Left lung (tissue), 10 donors: ENCODE measurements around the gene SETD1B. TPM values are rescaled to one million over a fixed set of nuclear protein-coding genes. Genes with fewer than 3 reads are reported as not detected.
"Not testable (repeated sequence)": the region's sequence is repeated elsewhere in the genome, so short reads cannot be mapped to it uniquely, and the experiment has no call there.

Experiments used
- ATAC-seq: fragments of 200-7000 bp; cut with Tn5 transposase; one replicate; pipeline ENCODE4 v1.9.1; 2020; ENCODE audit warnings: moderate library complexity
- DNase-seq, 4 donors: peaks; one replicate each; pipeline ENCODE4 v3.0.0-alpha.2; 2013 to 2020
- H3K27ac ChIP-seq, 2 donors: fragments of 200-600 bp; sonication (generic) in 1 of 2; one replicate each; pipeline versions ENCODE4 v1.5.0 to v1.8.0; 2020 to 2021
- H3K27me3 ChIP-seq, 2 donors: fragments of 200-600 bp; sonication (generic) in 1 of 2; one replicate each; pipeline versions ENCODE4 v1.5.0 to v1.8.0; 2020 to 2021
- H3K36me3 ChIP-seq, 2 donors: fragments of 200-600 bp; sonication (generic) in 1 of 2; one replicate each; pipeline versions ENCODE4 v1.5.0 to v1.8.0; 2020 to 2021
- H3K4me1 ChIP-seq, 2 donors: fragments of 200-600 bp; one replicate each; pipeline ENCODE4 v1.8.0; 2021
- H3K4me3 ChIP-seq, 2 donors: fragments of 200-600 bp; sonication (generic) in 1 of 2; one replicate each; pipeline versions ENCODE4 v1.5.0 to v1.8.0; 2020 to 2021; ENCODE audit warnings: mild to moderate bottlenecking in 1 of 2
- H3K9me3 ChIP-seq, 2 donors: fragments of 200-600 bp; sonication (generic) in 1 of 2; one replicate each; pipeline versions ENCODE4 v1.5.0 to v1.8.0; 2020 to 2021
- intact Hi-C, 2 donors: fragments of 100-400 bp; cut with DNase I; formaldehyde crosslinking; loops; one replicate each; pipeline versions ENCODE4 v1.11.2 to v1.14.2; 2022
- polyA plus RNA-seq, 6 donors: library from polyadenylated mRNA; unstranded; fragments of 120-200 nt; gene quantifications; one replicate each; pipeline ENCODE4 v1.2.1, GENCODE V29; 2013; ENCODE audit not compliant: insufficient read length in 6 of 6
- total RNA-seq, 2 donors: library from RNA; stranded (reverse); fragmentation: NEBNext Ultra II Directional; extraction: Animal tissue kit (Norgen Biotek cat#: 25700); gene quantifications; one replicate each; pipeline ENCODE4 v1.2.1, GENCODE V29; 2021
- TF ChIP-seq, protein P1 (sequence below), 2 donors: fragments of 200-600 bp; sonication (generic) in 1 of 2; IDR thresholded peaks; one replicate each; pipeline versions ENCODE4 v1.5.0 to v1.8.0; 2021; ENCODE audit warnings: antibody characterized with exemption in 2 of 2
- donor health status: DM: no; HTN: yes; CAD: no.
- donor health status: DM: no; HTN: no; CAD: no.

The SETD1B gene
- total and polyA plus RNA-seq, 8 donors = 12.1 to 23.4 (median 16.0) TPM

DNA sequence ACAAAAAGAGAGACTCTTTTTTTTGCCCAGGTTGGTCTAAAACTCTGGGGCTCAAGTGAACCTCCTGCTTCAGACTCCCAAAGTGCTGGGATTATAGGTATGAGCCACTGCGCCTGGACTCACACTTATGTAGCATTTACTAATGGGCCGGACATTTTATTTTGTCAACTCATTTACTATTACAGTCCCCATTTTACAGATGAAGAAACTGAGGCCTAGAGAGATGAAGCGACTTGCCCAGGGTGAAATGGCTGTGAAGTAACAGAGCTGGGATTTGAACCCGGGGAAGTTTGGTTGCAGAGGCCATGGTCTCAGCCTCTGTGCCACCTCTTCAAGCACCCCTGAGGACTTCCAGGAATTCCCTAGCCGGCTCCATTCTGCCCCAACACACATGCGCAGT, 45.4 kb downstream of the SETD1B start:
- H3K27ac ChIP-seq = no peak overlapping the region
- no peaks in the 10 kb centered on the region for H3K36me3 ChIP-seq
- H3K4me1 ChIP-seq = no peaks in the 10 kb centered on the region
- no peaks in the 10 kb centered on the region for H3K9me3 ChIP-seq
- no peaks in the 10 kb centered on the region for H3K27me3 ChIP-seq
- intact Hi-C loops = no loop called here
- DNase-seq (no peak), ATAC-seq (no peak)
- TF ChIP-seq, protein P1, sequence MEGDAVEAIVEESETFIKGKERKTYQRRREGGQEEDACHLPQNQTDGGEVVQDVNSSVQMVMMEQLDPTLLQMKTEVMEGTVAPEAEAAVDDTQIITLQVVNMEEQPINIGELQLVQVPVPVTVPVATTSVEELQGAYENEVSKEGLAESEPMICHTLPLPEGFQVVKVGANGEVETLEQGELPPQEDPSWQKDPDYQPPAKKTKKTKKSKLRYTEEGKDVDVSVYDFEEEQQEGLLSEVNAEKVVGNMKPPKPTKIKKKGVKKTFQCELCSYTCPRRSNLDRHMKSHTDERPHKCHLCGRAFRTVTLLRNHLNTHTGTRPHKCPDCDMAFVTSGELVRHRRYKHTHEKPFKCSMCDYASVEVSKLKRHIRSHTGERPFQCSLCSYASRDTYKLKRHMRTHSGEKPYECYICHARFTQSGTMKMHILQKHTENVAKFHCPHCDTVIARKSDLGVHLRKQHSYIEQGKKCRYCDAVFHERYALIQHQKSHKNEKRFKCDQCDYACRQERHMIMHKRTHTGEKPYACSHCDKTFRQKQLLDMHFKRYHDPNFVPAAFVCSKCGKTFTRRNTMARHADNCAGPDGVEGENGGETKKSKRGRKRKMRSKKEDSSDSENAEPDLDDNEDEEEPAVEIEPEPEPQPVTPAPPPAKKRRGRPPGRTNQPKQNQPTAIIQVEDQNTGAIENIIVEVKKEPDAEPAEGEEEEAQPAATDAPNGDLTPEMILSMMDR (IDR thresholded peaks at IDR 0.05) = no peak
- H3K4me3 ChIP-seq = no peak overlapping the region

DNA sequence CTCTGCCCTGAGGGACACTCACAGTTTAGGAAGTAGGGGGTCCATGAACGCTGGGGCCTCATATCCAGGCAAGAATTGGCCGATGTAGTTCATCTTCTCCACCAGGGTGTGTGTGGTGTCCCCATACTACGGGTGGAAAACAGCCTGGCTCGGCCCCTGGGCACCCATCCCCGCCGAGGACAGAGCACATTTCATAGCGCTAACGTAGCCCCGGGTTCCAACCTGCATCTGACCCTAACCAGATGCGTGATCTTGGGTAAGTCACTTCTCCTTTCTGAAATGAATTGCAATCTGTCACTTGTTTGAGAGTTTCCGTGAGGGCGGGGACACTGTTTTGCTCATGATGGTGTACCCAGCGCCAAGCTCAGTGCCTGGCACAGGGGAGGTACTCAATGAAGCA, 45.9 kb downstream of the SETD1B start:
- Histone ChIP-seq H3K27me3 (no peaks in the 10 kb centered on the region), H3K4me3 (no peak overlapping the region), H3K4me1 (no peaks in the 10 kb centered on the region), H3K27ac (no peak overlapping the region), H3K9me3 (no peaks in the 10 kb centered on the region), H3K36me3 (no peaks in the 10 kb centered on the region)
- ATAC-seq = no peak
- no peak for DNase-seq
- TF ChIP-seq, protein P1 (IDR thresholded peaks at IDR 0.05) = no peak
- intact Hi-C loops = no loop called here

DNA sequence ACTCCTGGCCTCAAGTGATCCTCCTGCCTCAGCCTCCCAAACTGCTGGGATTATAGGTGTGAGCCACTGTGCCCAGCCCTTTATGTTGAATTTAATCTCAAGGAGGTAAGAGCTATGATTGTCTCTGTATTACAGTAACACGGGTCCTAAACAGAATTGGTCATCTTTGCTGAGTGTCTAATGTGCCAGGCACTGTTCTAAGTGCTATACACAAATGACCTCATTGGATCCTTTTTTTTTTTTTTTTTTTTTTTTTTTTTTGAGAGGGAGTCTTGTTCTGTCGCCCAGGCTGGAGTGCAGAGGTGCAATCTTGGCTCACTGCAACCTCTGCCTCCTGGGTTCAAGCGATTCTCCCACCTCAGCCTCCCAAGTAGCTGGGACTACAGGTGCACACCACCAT, 48.6 kb downstream of the SETD1B start:
- ATAC-seq, H3K9me3 ChIP-seq, H3K27ac ChIP-seq, intact Hi-C loops, H3K27me3 ChIP-seq, H3K4me1 ChIP-seq, H3K4me3 ChIP-seq, DNase-seq, H3K36me3 ChIP-seq: not testable (repeated sequence)

DNA sequence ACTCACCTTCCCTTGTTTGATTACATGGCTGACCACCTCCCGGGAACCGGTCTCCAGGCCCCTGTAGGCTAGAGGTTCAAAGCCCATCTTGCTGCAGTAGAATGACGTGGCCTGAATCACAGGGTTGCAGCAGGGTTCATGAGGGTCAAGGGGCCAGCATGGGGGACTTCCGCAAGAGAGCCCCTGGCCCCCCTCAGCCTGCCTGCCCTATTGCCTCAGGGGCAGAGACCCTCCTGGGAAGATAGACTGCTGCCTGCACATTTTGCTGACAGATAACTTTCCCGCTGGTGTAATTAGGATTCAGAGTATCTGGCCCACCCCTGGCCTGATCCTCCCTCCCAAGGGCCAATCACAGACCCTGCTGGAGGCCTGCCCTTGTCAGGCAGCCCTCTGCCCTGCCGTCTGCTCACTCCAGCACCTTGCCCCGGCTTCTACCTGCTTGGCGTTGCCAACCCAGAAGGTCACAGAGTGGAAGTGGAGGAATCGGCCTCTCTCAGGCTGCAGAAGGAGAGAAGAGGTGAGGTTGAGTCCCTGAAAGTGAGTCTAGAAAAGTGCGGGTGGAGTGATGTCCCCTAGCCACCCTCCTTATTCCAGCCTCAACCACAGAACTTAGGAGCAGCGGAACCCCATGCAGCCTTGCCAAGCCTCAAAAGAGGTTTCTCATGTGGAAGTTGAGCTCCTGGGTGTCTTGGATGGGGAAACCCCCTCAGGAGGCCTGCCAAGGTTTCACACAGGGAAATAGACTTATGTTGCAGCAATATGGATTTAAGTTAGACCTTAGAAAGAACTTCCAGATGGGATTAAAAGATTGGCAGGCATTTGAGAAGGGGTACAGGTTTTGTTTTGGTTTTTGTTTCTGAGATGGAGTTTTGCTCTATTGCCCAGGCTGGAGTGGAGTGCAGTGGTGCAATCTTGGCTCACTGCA, 53.8 kb downstream of the SETD1B start:
- H3K4me3 ChIP-seq = no peak overlapping the region
- TF ChIP-seq, protein P1 (IDR thresholded peaks at IDR 0.05) = no peak
- intact Hi-C loops = no loop called here
- H3K36me3 ChIP-seq = no peaks in the 10 kb centered on the region
- H3K4me1 ChIP-seq = peaks cover 0 to 4% of the 10 kb centered on the region in 2 donors
- H3K9me3 ChIP-seq = no peaks in the 10 kb centered on the region
- no peaks in the 10 kb centered on the region for H3K27me3 ChIP-seq
- DNase-seq (no peak), ATAC-seq (no peak)
- H3K27ac ChIP-seq = no peak overlapping the region

DNA sequence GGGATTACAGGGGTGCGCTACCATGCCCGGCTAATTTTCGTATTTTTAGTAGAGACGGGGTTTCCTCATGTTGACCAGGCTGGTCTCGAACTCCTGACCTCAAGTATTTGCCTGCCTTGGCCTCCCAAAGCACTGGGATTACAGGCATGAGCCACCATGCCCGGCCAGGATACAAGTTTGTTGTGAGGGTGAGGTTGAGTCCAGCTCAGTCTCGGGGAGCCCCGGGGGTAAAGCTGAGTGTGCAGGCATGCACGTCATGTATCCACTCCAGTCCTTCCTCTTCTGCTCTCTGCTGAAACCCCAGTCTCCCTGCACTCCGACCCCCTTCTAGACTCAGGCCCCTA, 54.5 kb downstream of the SETD1B start:
- TF ChIP-seq, protein P1 (IDR thresholded peaks at IDR 0.05) = no peak
- DNase-seq = no peak
- Histone ChIP-seq H3K27me3 (no peaks in the 10 kb centered on the region), H3K4me1 (peaks cover 0 to 4% of the 10 kb centered on the region in 2 donors), H3K27ac (peak overlapping the region; percentile 58 to 66), H3K36me3 (no peaks in the 10 kb centered on the region), H3K4me3 (no peak overlapping the region), H3K9me3 (no peaks in the 10 kb centered on the region)
- intact Hi-C loops = no loop called here
- ATAC-seq = no peak
